ENCODE measurements around the gene FLOT1.

DNA sequence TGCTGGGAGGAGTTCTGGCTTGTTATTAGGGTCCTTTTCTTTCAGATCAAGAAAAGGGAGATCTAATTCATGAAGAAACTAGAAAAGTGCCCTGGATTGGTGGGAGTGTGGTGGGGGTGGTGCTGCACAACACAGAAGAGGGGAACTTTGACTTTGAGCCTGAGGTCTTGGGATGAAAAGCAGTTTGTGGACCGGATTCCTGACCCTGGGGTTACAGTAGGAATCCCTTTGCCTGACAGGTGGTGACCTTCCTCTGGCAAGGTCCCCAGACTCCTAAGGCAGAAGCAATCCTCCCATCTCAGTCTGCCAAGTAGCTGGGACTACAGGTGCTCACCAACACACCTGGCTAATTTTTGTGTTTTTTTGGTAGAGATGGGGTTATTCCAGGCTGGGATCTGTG, 47.1 kb upstream of the FLOT1 start:
- TF ChIP-seq, protein P1, sequence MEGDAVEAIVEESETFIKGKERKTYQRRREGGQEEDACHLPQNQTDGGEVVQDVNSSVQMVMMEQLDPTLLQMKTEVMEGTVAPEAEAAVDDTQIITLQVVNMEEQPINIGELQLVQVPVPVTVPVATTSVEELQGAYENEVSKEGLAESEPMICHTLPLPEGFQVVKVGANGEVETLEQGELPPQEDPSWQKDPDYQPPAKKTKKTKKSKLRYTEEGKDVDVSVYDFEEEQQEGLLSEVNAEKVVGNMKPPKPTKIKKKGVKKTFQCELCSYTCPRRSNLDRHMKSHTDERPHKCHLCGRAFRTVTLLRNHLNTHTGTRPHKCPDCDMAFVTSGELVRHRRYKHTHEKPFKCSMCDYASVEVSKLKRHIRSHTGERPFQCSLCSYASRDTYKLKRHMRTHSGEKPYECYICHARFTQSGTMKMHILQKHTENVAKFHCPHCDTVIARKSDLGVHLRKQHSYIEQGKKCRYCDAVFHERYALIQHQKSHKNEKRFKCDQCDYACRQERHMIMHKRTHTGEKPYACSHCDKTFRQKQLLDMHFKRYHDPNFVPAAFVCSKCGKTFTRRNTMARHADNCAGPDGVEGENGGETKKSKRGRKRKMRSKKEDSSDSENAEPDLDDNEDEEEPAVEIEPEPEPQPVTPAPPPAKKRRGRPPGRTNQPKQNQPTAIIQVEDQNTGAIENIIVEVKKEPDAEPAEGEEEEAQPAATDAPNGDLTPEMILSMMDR (conservative IDR thresholded peaks at IDR 0.05; ENCODE audit: low read length) = no peak
- TF ChIP-seq EZH2phosphoT487 (IDR thresholded peaks at IDR 0.05; ENCODE audit: borderline replicate concordance, low read depth, low read length) = no peak
